Measurements from ENCODE around the gene ASCC3. TPM values are rescaled to one million over a fixed set of nuclear protein-coding genes. Genes with fewer than 3 reads are reported as not detected.

ASCC3 gene
- polyA plus RNA-seq, 2 of the 4 experiments (the other 2 are of a cell fraction) = 17.4 to 35.3 TPM

- Histone ChIP-seq H3K4me3 (no peak overlapping the region), H3K9me3 (no peaks in the 10 kb centered on the region), H3K27ac (no peak overlapping the region), H3K4me1 (peaks cover 22% of the 10 kb centered on the region; the same call in 2 of the 3 replicates), H3K4me2 (no peak overlapping the region)
- ChIA-PET POLR2A (no interaction called here), CTCF (no interaction called here)
- DNase-seq (ENCODE audit: low read depth in 1 of 2, low spot score in 1 of 2) (no peak), FAIRE-seq (no peak), ATAC-seq (no peak)
- no peak for TF ChIP-seq HDAC2 (IDR thresholded peaks at IDR 0.05)
- no peak for TF ChIP-seq CEBPB (IDR thresholded peaks at IDR 0.05)
Measured at GRCh38 chr6:100876251-100876650, 4.9 kb downstream of the ASCC3 start.

- no peak overlapping the region for H3K4me3 ChIP-seq
- 94% methylated on average over 2 of the region's 2 CpGs for WGBS (ENCODE audit: missing lambda C conversion rate)
- no peaks in the 10 kb centered on the region for H3K4me1 ChIP-seq
- DNase-seq (ENCODE audit: low read depth in 1 of 2, low spot score in 1 of 2) (no peak), FAIRE-seq (no peak), ATAC-seq (no peak)
- no peaks in the 10 kb centered on the region for H3K9me3 ChIP-seq
- H3K4me2 ChIP-seq = no peak overlapping the region
- TF ChIP-seq MAFK (IDR thresholded peaks at IDR 0.05; ENCODE audit: partially characterized antibody) (peak; percentile 63), ZNF302 (CRISPR knock-in tag; IDR thresholded peaks at IDR 0.05) (no peak), RNF2 (IDR thresholded peaks at IDR 0.05; ENCODE audit: borderline replicate concordance, low read depth) (no peak), CEBPB (IDR thresholded peaks at IDR 0.05) (no peak), RARB (CRISPR knock-in tag; IDR thresholded peaks at IDR 0.05) (no peak), POLR2AphosphoS2 (conservative IDR thresholded peaks at IDR 0.05; ENCODE audit: low read length) (no peak), NR3C1 (IDR thresholded peaks at IDR 0.05) (no peak)
- POLR2A ChIA-PET = no interaction called here
- no peak overlapping the region for H3K27ac ChIP-seq
- CTCF ChIA-PET = no interaction called here
Measured at GRCh38 chr6:100865525-100865924, 15.6 kb downstream of the ASCC3 start.

GRCh38 chr6:100862063-100862462 is 19.1 kb downstream of the ASCC3 start:
- no peak overlapping the region for H3K4me3 ChIP-seq
- peaks cover 5% of the 10 kb centered on the region; the same call in 2 of the 3 replicates for H3K9me3 ChIP-seq
- H3K4me2 ChIP-seq = no peak overlapping the region
- 97% methylated on average over 2 of the region's 2 CpGs for WGBS (ENCODE audit: missing lambda C conversion rate)
- ATAC-seq = no peak
- ChIA-PET CTCF (no interaction called here), POLR2A (no interaction called here)
- no peak for FAIRE-seq
- H3K27ac ChIP-seq = no peak overlapping the region
- no peaks in the 10 kb centered on the region for H3K4me1 ChIP-seq
- DNase-seq (ENCODE audit: low read depth in 1 of 2, low spot score in 1 of 2) = no peak
- no peak for TF ChIP-seq RFX5 (IDR thresholded peaks at IDR 0.05)

GRCh38 chr6:100856146-100856545 is 25.0 kb downstream of the ASCC3 start:
- ATAC-seq (no peak), DNase-seq (ENCODE audit: low read depth in 1 of 2, low spot score in 1 of 2) (no peak), FAIRE-seq (no peak)
- Histone ChIP-seq H3K4me3 (no peak overlapping the region), H3K9me3 (peaks cover 22% of the 10 kb centered on the region; the same call in 2 of the 3 replicates), H3K4me2 (no peak overlapping the region), H3K4me1 (no peaks in the 10 kb centered on the region), H3K27ac (no peak overlapping the region)
- TF ChIP-seq KDM1A (IDR thresholded peaks at IDR 0.05; ENCODE audit: low read depth) (no peak), FOSB (CRISPR knock-in tag; IDR thresholded peaks at IDR 0.05) (no peak), ELK1 (IDR thresholded peaks at IDR 0.05; ENCODE audit: low read depth, low read length) (no peak), CBX2 (IDR thresholded peaks at IDR 0.05; ENCODE audit: borderline replicate concordance, low read depth) (no peak), TP53 (CRISPR knock-in tag; IDR thresholded peaks at IDR 0.05) (no peak), BHLHE40 (IDR thresholded peaks at IDR 0.05; ENCODE audit: low read depth, low read length) (no peak), FOXS1 (CRISPR knock-in tag; IDR thresholded peaks at IDR 0.05) (no peak), MAZ (IDR thresholded peaks at IDR 0.05; ENCODE audit: borderline replicate concordance, low read depth, low read length) (no peak), EHF (CRISPR knock-in tag; IDR thresholded peaks at IDR 0.05) (no peak), BCL3 (IDR thresholded peaks at IDR 0.05) (no peak), MYC (IDR thresholded peaks at IDR 0.05; ENCODE audit: borderline replicate concordance, low read length) (no peak), ZSCAN20 (CRISPR knock-in tag; IDR thresholded peaks at IDR 0.05) (no peak), RFX5 (IDR thresholded peaks at IDR 0.05) (no peak), NFE2L2 (conservative IDR thresholded peaks at IDR 0.05; ENCODE audit: low read length) (no peak), NR3C1 (IDR thresholded peaks at IDR 0.05) (no peak), MAFK (IDR thresholded peaks at IDR 0.05; ENCODE audit: partially characterized antibody) (no peak)
- ChIA-PET POLR2A (no interaction called here), CTCF (no interaction called here)
